Fibroblast of skin of scalp (primary cell): ENCODE measurements around the gene ANGPT4.
"Not testable (repeated sequence)": the region's sequence is repeated elsewhere in the genome, so short reads cannot be mapped to it uniquely, and the experiment has no call there.

ENCODE experiments used
- DNase-seq: peaks from one replicate; pipeline ENCODE4 v3.0.0-alpha.2; 2013

Gene ANGPT4

DNA sequence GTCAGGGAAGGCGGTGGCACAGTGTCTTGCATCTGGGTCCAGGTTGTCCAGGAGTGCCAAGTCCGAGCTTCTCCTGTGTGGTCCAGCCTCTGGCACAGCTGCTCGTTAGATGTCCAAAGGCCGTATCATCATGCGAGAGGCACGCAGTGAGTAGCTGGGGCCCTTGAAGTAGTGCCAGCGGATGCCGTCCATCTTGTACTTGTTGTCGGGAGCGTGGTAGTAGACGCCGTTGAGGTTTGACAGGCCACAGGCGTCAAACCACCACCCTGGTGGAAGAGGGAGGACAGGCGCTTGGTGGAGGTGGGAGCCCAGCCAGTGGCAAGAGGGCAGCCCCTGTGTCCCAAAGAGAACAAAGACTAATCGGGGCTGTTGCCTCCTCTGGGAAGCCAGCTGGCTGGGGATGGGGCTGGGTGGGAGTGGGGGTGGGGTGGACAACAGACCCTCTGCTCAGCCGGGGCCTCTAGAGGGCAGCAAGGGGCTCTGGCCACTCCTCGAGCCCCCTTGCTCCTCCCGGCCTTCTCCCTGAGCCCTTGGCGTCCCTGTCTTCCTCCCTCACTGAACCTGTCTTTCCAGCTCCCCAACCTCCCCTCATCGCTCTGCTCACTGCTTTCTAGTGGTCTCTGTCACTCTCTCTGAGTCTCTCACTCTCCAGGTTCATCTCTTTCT, 43.1 kb downstream of the ANGPT4 start:
- DNase-seq = no peak

GRCh38 chr20:871948-872347, 44.2 kb downstream of the ANGPT4 start:
- DNase-seq = no peak

GRCh38 chr20:871436-871835, 44.7 kb downstream of the ANGPT4 start:
- no peak for DNase-seq

DNA sequence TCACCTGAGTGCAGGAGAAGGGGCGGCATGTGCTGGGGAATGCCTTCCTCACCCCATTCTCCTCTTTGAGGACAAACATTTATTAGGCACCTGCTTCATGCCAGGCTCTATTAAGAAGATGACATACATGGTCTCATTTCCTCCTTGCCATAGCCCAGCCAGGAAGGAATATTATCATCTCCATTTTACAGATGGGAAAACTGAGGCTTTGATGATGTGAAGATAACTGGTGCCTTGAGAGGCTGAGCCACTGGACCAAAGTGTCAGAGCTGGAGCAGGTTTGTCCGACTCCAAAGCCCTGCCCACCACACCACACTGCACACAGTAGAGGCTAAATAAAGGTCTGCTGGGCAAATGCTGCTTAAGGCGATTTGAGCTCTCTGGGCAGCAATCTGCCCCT, 45.4 kb downstream of the ANGPT4 start:
- DNase-seq = no peak

DNA sequence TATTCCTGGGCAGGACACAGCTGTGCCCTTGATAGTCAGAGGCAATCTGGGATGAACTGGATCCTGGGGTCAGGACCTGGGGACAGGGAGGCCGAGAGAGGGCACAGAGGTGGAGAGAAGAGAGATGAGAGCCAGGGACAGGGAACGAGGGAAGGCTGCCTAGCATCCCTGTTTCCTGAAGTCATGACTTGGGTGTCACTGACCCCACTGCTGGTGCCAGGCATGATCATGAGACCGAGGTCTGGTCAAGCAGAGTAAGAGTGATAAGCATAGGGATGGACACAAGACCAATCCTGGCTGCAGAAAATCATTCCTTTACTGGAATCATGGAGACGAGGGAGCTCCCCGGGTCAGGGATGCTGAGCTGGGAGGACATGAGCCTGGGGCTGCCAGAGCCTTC, 46.5 kb downstream of the ANGPT4 start:
- no peak for DNase-seq

DNA sequence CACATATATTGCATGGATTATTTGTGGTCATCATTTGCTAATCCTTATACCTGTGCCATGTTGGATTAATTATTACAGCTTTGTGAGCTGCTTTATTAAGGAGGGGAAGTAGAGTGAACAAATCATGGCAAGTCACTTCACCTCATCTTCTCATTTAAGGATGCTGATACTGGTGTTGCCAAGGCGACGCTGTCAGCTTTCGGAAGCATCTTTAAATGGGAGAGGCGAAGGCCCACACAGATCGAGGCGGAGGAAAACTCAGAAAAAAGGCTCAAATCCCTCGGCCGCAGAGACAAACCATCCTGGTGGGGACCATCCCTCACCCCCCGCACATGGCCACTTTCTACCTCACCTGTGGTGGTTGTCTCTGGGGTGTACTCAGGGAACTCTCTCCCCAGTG, 47.9 kb downstream of the ANGPT4 start:
- DNase-seq = no peak

DNA sequence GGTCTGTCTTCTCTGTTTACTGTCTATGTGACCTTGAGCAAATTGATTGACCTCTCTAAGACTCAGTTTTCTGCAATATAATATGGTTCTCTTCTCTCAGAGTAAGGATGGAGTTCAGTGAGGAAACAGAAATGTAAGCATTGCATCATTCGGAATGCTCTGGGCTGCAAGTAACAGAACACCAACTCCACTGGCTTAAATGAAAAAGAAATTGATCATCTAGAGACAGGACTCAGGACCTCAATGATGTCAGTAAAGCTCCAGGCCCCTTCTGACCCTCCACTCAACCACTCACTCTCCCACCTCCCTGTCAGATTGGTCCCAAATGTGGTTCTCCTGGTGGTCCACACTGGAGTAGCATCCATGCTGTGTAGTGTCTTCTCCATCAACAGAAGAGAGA, 50.7 kb downstream of the ANGPT4 start:
- DNase-seq = no peak

GRCh38 chr20:860891-861290, 55.2 kb downstream of the ANGPT4 start:
- no peak for DNase-seq

- peak; percentile 6 for DNase-seq
These were observed 56.3 kb downstream of the ANGPT4 start for GRCh38 chr20:859751-860231.

GRCh38 chr20:858011-858410, 58.1 kb downstream of the ANGPT4 start:
- no peak for DNase-seq

DNA sequence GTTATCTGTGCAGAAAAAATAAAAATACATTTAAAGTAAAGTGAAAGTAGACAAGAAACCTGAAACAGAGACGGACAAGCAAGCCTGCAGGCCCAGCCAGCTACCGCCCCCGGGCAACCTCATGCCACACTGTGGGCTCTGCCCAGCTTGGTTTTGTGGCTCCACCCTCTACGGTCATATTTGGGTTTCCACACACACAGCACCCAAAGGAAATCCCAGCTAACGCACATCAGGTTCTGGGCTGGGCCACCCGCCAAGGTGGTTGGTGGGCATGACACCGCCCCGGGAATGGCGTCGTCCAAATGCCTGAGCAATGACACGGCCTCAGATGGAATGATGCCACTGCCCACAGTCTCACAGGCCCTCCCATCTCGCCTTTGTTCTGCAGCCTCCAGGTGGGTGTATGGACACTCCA, 59.8 kb downstream of the ANGPT4 start:
- DNase-seq = peak; percentile 67

GRCh38 chr20:855466-856360, 60.4 kb downstream of the ANGPT4 start:
- no peak for DNase-seq

DNA sequence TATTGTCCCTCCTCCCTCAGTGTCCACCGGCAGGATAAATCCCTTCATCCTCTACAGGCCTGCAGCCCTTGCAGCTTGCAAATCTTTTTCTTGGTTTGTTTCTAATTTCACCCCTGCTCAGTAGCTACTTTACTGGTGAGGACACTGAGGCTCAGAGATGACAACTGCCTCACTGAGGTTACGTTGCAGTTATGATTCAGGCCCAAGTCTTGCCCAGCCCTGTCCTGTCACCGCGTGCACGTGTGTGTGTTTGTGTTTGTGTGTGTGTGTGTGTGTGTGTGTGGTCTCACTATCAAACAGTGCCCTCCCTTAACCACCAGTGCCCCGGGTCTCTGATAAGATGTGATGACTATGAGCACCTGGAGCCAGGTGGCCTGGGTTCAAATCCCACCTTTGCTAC, 61.5 kb downstream of the ANGPT4 start:
- no peak for DNase-seq

- DNase-seq = no peak
These were observed 62.6 kb downstream of the ANGPT4 start for GRCh38 chr20:853406-853996.

GRCh38 chr20:848731-849130, 67.4 kb downstream of the ANGPT4 start:
- DNase-seq = not testable (repeated sequence)

GRCh38 chr20:848193-848592, 67.9 kb downstream of the ANGPT4 start:
- no peak for DNase-seq

DNA sequence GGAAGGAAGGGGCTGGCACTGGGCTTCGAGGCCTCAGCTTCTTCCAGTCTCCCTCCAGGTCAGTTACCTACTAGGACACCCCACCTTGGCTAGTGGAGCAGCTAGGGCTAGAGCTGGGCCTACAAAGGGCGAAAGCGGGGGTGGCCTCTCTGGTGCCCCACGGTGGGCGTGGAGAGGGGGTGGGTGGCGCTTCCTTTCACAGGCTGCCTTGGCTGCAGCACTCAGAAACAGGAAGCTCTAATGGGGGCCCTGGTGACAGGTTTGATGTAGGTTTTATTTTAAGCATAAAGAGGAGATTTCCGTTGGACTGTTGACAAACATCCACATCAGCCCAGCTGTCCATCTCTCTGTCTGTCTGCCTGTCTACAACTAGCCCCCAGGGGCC, 69.2 kb downstream of the ANGPT4 start:
- DNase-seq = no peak

- DNase-seq = no peak
These were observed 69.9 kb downstream of the ANGPT4 start for GRCh38 chr20:845941-846893.

- DNase-seq = no peak
These were observed 70.8 kb downstream of the ANGPT4 start for GRCh38 chr20:845226-845868.

- DNase-seq = peak; percentile 87
These were observed 71.5 kb downstream of the ANGPT4 start for GRCh38 chr20:844473-845225.

DNA sequence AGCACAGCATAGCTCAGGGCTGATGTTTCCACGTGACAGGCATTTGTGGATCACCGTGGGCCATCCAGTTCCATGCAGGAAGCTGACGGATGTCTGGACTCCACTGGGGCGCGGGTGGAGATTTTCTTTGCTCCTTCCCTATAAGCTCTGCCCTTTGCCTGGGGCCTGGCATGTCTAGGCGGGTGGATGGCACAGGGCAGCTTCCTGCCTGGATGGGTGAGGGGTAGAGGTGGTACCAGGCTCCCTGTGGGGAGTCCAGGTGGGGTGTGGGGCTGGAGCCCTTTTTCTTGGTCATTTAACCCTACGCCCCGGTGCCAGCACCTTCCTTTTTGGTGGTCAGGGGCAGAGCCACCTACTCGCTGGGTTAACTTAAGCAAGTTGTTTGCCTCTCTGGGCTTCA, 72.2 kb downstream of the ANGPT4 start:
- no peak for DNase-seq
